Fibroblast of lung (primary cell): ENCODE data around the gene SLC17A9.

ENCODE experiments used
- CTCF ChIP-seq, 2 donors: IDR thresholded peaks in 1 of 2; conservative IDR thresholded peaks in 1 of 2; 1 replicate in 1 of 2; 2 replicates in 1 of 2; pipeline ENCODE4 v1.5.1; 2011 to 2012; ENCODE audit warnings: low read length in 2 of 2, control low read depth in 1 of 2, inconsistent platforms in 1 of 2, low read depth in 1 of 2, mild to moderate bottlenecking in 1 of 2
- EZH2 ChIP-seq: IDR thresholded peaks from 2 replicates; pipeline ENCODE4 v1.5.1; 2012; ENCODE audit warnings: low read length, control low read depth, mild to moderate bottlenecking; ENCODE audit errors: missing control alignments

GRCh38 chr20:62955519-62956386 lies 3.2 kb downstream of the SLC17A9 start:
- TF ChIP-seq CTCF (conservative IDR thresholded peaks at IDR 0.05 in 1 of 2, IDR thresholded peaks at IDR 0.05 in 1 of 2; ENCODE audit: low read depth in 1 of 2, low read length in 2 of 2) = no peak
- no peak for TF ChIP-seq EZH2
